Stimulated activated CD8-positive, alpha-beta memory T cell treated with anti-CD3 and anti-CD28 coated beads, Interleukin-12 subunit alpha, Interleukin-12 subunit beta, amount 100 ng/mL, for 1 hour (primary cell): Measurements from ENCODE around the gene LDLRAD2.

Experiments used
- DNase-seq: peaks from one replicate; pipeline ENCODE4 v3.0.0-alpha.2; 2020; ENCODE audit warnings: low read depth

Gene LDLRAD2

GRCh38 chr1:21863981-21864380 is 51.9 kb downstream of the LDLRAD2 start:
- no peak for DNase-seq

GRCh38 chr1:21864730-21865129 is 52.7 kb downstream of the LDLRAD2 start:
- DNase-seq: no peak

GRCh38 chr1:21865609-21865942 is 53.5 kb downstream of the LDLRAD2 start:
- DNase-seq: no peak

GRCh38 chr1:21865943-21866706 is 54.1 kb downstream of the LDLRAD2 start:
- no peak for DNase-seq

GRCh38 chr1:21866707-21867043 is 54.6 kb downstream of the LDLRAD2 start:
- DNase-seq: no peak

GRCh38 chr1:21867451-21867996 is 55.5 kb downstream of the LDLRAD2 start:
- no peak for DNase-seq

GRCh38 chr1:21868482-21868881 is 56.4 kb downstream of the LDLRAD2 start:
- DNase-seq: no peak

GRCh38 chr1:21868941-21869454 is 56.9 kb downstream of the LDLRAD2 start:
- no peak for DNase-seq

- DNase-seq: no peak
Observed at GRCh38 chr1:21869620-21870121, 57.6 kb downstream of the LDLRAD2 start.

- no peak for DNase-seq
Observed at GRCh38 chr1:21870611-21871010, 58.5 kb downstream of the LDLRAD2 start.

GRCh38 chr1:21871943-21872342 is 59.9 kb downstream of the LDLRAD2 start:
- no peak for DNase-seq

- no peak for DNase-seq
Observed at GRCh38 chr1:21872445-21873079, 60.5 kb downstream of the LDLRAD2 start.

- no peak for DNase-seq
Observed at GRCh38 chr1:21873174-21873573, 61.1 kb downstream of the LDLRAD2 start.

- no peak for DNase-seq
Observed at GRCh38 chr1:21873761-21874160, 61.7 kb downstream of the LDLRAD2 start.

- no peak for DNase-seq
Observed at GRCh38 chr1:21874328-21874727, 62.3 kb downstream of the LDLRAD2 start.
